Panc1 (cell line): ENCODE data around the gene MLPH. TPM values are rescaled to one million over a fixed set of nuclear protein-coding genes. Genes with fewer than 3 reads are reported as not detected.

Experiments
- ATAC-seq: fragments of 200-7000 bp; cut with Tn5 transposase; 2 replicates; pipeline ENCODE4 v1.9.1; 2020; ENCODE audit warnings: mild to moderate bottlenecking, moderate library complexity
- BruUV-seq: library from RNA; stranded (reverse); fragments of 400-500 nt; replicated peaks from 2 replicates; lab custom pipeline; 2021; lab: Mats Ljungman, UMichigan
- CTCF ChIA-PET: fragments of 300-600 bp; sonication (Branson Sonifier 250); formaldehyde crosslinking; loops from one replicate; lab custom pipeline; 2022; ENCODE audit warnings: antibody characterized with exemption; lab: Charles Lee
- POLR2A ChIA-PET: fragments of 300-600 bp; sonication (Branson Sonifier 250); formaldehyde crosslinking; loops from one replicate; lab custom pipeline; 2022; ENCODE audit warnings: antibody characterized with exemption; lab: Charles Lee
- DNase-seq: peaks from one replicate; pipeline ENCODE4 v3.0.0-alpha.2; 2010; ENCODE audit warnings: low read depth, low spot score
- H3K27ac ChIP-seq: 2 replicates; pipeline ENCODE4 v1.5.1; 2011; ENCODE audit warnings: mild to moderate bottlenecking, low read length, inconsistent platforms
- H3K27me3 ChIP-seq: fragments of 200-500 bp; sonication (Bioruptor generic); 2 replicates; pipeline ENCODE4 v1.6.0; 2014; ENCODE audit warnings: low read length, inconsistent platforms; ENCODE audit not compliant: control insufficient read depth, insufficient read depth
- H3K36me3 ChIP-seq: fragments of 200-500 bp; sonication (Bioruptor generic); 2 replicates; pipeline ENCODE4 v1.5.1; 2014; ENCODE audit warnings: inconsistent platforms, mild to moderate bottlenecking, low read length, moderate library complexity; ENCODE audit not compliant: control insufficient read depth, insufficient read depth
- H3K4me1 ChIP-seq: 2 replicates; pipeline ENCODE4 v1.5.1; 2011; ENCODE audit warnings: inconsistent platforms, mild to moderate bottlenecking, low read length, moderate library complexity; ENCODE audit not compliant: control insufficient read depth, insufficient read depth
- H3K4me3 ChIP-seq, 2 experiments: 2 replicates each; pipeline ENCODE4 v1.5.1; 2011 to 2012; ENCODE audit warnings: low read depth in 2 of 2, low read length in 2 of 2, mild to moderate bottlenecking in 2 of 2, inconsistent platforms in 1 of 2, moderate library complexity in 1 of 2
- H3K9me3 ChIP-seq: fragments of 200-500 bp; sonication (Bioruptor generic); 2 replicates; pipeline ENCODE4 v1.5.1; 2014; ENCODE audit warnings: low read depth, mild to moderate bottlenecking, inconsistent platforms, low read length, moderate library complexity; ENCODE audit not compliant: control insufficient read depth, insufficient read depth
- POLR2AphosphoS5 ChIP-seq: IDR thresholded peaks from 2 replicates; pipeline ENCODE4 v1.6.1; 2012; ENCODE audit warnings: mild to moderate bottlenecking, low read depth, low read length, moderate library complexity
- SIN3A ChIP-seq: IDR thresholded peaks from 2 replicates; pipeline ENCODE4 v1.6.1; 2012; ENCODE audit warnings: low read depth, mild to moderate bottlenecking, low read length, moderate library complexity, borderline replicate concordance; ENCODE audit not compliant: insufficient read depth
- TCF7L2 ChIP-seq: IDR thresholded peaks from 2 replicates; pipeline ENCODE4 v1.6.1; 2011; ENCODE audit warnings: mild to moderate bottlenecking, low read depth, low read length, inconsistent platforms
- in situ Hi-C: cut with HindIII; loops from 2 replicates; pipeline ENCODE4 v1.10.0; 2016; ENCODE audit warnings: low sequenced_read_pairs, low pct_unique_long_range_greater_than_20kb
- intact Hi-C: fragments of 100-400 bp; cut with micrococcal nuclease; formaldehyde crosslinking; loops from one replicate; pipeline ENCODE4 v1.10.0; 2022; ENCODE audit not compliant: unreplicated experiment
- total RNA-seq: library from RNA; stranded (reverse); gene quantifications from one replicate; pipeline ENCODE4 v1.2.1, GENCODE V29; 2021; ENCODE audit not compliant: unreplicated experiment
- TF ChIP-seq, protein P1 (sequence below), 2 experiments: IDR thresholded peaks; 2 replicates each; pipeline ENCODE4 v1.6.1; 2011 to 2012; ENCODE audit warnings: low read depth in 2 of 2, control low read depth in 1 of 2, low read length in 1 of 2, mild to moderate bottlenecking in 1 of 2, moderate library complexity in 1 of 2; ENCODE audit not compliant: insufficient read depth in 1 of 2
- TF ChIP-seq, protein P2 (sequence below): fragments of 450-650 bp; IDR thresholded peaks from 2 replicates; pipeline ENCODE4 v1.5.1; 2017; ENCODE audit warnings: mild to moderate bottlenecking

The MLPH gene
- total RNA-seq, 1 experiment from 2014 or later = 60.2 TPM

DNA sequence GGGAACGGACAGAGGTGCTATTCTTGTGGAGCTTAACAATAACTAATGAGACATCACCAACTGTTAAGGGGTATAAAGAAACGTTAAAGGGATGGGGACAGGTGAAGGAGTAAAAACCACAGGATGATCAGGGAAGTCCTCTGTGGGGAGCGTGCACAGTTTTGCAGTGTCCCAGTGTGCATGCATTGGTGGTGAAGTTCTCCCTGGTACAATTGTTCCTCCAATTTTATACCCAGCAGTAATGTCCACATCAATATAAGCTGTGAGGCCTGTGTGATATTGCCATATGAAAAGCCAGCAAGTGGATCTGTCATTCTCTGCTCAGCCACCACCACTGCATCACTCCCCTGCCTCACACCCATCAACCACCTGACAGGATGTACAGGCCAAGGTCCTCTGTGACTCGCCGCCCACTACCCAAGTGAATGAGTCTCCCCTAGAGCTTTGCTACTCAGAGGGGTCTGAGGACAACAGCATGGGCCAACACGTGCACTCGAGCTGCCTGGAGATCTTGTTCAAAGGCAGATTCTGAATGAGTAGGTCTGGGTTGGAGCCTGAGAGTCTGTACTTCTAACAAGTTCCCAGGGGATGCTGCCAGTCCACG is 4.6 kb downstream of the MLPH start:
- CTCF ChIA-PET = interaction anchor here (0.5 to 0.6 kb wide), 2 partner anchors 8 to 16 kb away, joined by 3 to 5 read pairs; no protein-coding TSS in a partner anchor
- no peak for TF ChIP-seq SIN3A
- TF ChIP-seq POLR2AphosphoS5 = no peak
- POLR2A ChIA-PET = no interaction called here
- BruUV-seq = no TSS peak
- Histone ChIP-seq H3K36me3 (no peaks in the 10 kb centered on the region; the same call in 1 of the 2 replicates), H3K4me3 (no peak overlapping the region), H3K4me1 (peaks cover 20% of the 10 kb centered on the region), H3K9me3 (0 out of 2 replicates have a peak, but pooled peaks cover 9% of the 10 kb centered on the region), H3K27ac (no peak overlapping the region), H3K27me3 (no peaks in the 10 kb centered on the region)
- ATAC-seq = no peak
- in situ Hi-C loops (no loop called here), intact Hi-C loops (no loop called here)
- DNase-seq = no peak

DNA sequence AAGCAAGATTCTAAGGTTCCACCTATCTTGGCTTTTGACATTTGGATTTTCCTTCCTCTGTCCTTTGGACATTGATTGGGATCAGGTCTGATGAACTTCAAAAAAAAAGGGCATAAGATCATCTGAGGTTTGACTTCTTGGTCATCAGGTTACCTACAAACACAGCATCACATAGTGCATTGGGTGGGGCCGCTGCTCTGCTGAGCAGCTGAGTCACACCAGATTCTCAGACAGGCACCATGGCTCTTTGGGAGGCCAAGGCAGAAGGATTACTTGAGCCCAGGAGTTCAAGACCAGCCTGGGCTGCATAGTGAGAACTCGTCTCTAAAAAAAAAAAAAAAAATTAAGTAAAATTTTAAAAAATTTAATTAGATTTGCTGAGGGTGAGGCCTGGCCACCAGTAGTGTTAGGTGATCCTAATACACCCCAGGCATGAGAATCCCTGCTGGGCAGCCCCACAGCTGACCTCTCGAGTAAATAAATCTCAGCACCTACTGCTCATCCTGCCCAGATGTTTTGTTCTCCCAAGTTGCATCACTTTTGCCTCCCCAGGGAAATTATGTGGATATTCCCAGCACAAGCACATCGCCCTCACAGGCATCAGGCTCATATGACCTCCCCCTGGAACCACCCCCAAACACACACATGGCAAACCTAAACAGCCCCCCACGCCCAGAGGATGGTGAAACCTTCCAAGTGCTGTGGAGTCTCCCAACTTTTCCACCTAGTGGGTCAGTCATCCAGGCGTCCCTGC is 5.3 kb downstream of the MLPH start:
- Histone ChIP-seq H3K4me1 (peaks cover 20% of the 10 kb centered on the region), H3K27ac (no peak overlapping the region), H3K4me3 (no peak overlapping the region), H3K36me3 (no peaks in the 10 kb centered on the region; the same call in 1 of the 2 replicates), H3K9me3 (0 out of 2 replicates have a peak, but pooled peaks cover 9% of the 10 kb centered on the region), H3K27me3 (no peaks in the 10 kb centered on the region)
- ChIA-PET POLR2A (no interaction called here), CTCF (no interaction called here)
- in situ Hi-C loops = no loop called here
- BruUV-seq = no TSS peak
- DNase-seq (no peak), ATAC-seq (no peak)
- intact Hi-C loops = no loop called here
- TF ChIP-seq, protein P1, sequence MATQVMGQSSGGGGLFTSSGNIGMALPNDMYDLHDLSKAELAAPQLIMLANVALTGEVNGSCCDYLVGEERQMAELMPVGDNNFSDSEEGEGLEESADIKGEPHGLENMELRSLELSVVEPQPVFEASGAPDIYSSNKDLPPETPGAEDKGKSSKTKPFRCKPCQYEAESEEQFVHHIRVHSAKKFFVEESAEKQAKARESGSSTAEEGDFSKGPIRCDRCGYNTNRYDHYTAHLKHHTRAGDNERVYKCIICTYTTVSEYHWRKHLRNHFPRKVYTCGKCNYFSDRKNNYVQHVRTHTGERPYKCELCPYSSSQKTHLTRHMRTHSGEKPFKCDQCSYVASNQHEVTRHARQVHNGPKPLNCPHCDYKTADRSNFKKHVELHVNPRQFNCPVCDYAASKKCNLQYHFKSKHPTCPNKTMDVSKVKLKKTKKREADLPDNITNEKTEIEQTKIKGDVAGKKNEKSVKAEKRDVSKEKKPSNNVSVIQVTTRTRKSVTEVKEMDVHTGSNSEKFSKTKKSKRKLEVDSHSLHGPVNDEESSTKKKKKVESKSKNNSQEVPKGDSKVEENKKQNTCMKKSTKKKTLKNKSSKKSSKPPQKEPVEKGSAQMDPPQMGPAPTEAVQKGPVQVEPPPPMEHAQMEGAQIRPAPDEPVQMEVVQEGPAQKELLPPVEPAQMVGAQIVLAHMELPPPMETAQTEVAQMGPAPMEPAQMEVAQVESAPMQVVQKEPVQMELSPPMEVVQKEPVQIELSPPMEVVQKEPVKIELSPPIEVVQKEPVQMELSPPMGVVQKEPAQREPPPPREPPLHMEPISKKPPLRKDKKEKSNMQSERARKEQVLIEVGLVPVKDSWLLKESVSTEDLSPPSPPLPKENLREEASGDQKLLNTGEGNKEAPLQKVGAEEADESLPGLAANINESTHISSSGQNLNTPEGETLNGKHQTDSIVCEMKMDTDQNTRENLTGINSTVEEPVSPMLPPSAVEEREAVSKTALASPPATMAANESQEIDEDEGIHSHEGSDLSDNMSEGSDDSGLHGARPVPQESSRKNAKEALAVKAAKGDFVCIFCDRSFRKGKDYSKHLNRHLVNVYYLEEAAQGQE (IDR thresholded peaks at IDR 0.05; ENCODE audit: insufficient read depth in 1 of 2, low read depth in 2 of 2, low read length in 1 of 2) = no peak
- no peak for TF ChIP-seq SIN3A
- no peak for TF ChIP-seq POLR2AphosphoS5
- TF ChIP-seq TCF7L2 = no peak
- TF ChIP-seq, protein P2, sequence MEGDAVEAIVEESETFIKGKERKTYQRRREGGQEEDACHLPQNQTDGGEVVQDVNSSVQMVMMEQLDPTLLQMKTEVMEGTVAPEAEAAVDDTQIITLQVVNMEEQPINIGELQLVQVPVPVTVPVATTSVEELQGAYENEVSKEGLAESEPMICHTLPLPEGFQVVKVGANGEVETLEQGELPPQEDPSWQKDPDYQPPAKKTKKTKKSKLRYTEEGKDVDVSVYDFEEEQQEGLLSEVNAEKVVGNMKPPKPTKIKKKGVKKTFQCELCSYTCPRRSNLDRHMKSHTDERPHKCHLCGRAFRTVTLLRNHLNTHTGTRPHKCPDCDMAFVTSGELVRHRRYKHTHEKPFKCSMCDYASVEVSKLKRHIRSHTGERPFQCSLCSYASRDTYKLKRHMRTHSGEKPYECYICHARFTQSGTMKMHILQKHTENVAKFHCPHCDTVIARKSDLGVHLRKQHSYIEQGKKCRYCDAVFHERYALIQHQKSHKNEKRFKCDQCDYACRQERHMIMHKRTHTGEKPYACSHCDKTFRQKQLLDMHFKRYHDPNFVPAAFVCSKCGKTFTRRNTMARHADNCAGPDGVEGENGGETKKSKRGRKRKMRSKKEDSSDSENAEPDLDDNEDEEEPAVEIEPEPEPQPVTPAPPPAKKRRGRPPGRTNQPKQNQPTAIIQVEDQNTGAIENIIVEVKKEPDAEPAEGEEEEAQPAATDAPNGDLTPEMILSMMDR = no peak
